Esophagus muscularis mucosa (tissue), 4 donors: ENCODE results near the gene ASB9. TPM values are rescaled to one million over a fixed set of nuclear protein-coding genes. Genes with fewer than 3 reads are reported as not detected.
"Not testable (repeated sequence)": the region's sequence is repeated elsewhere in the genome, so short reads cannot be mapped to it uniquely, and the experiment has no call there.

Source experiments
- DNase-seq: peaks from one replicate; pipeline ENCODE4 v3.0.0-alpha.2; 2017; ENCODE audit errors: extremely low spot score
- H3K27ac ChIP-seq, 4 donors: fragments of 200-600 bp; sonication (generic); replicated peaks in 1 of 4; 1 replicate in 3 of 4; 2 replicates in 1 of 4; pipeline ENCODE4 v1.5.1; 2016 to 2019; ENCODE audit warnings: mild to moderate bottlenecking in 1 of 4
- H3K27me3 ChIP-seq, 4 donors: fragments of 200-600 bp; sonication (generic); one replicate each; pipeline versions ENCODE4 v1.5.1 to v1.6.0; 2016 to 2019
- H3K36me3 ChIP-seq, 4 donors: fragments of 200-600 bp; sonication (generic); one replicate each; pipeline ENCODE4 v1.5.1; 2016 to 2019
- H3K4me1 ChIP-seq, 4 donors: fragments of 200-600 bp; sonication (generic); one replicate each; pipeline ENCODE4 v1.5.1; 2016 to 2019
- H3K4me3 ChIP-seq, 4 donors: fragments of 200-600 bp; sonication (generic); 1 replicate in 2 of 4; 2 replicates in 2 of 4; pipeline ENCODE4 v1.5.1; 2016 to 2019; ENCODE audit warnings: mild to moderate bottlenecking in 4 of 4, moderate library complexity in 1 of 4
- H3K9me3 ChIP-seq, 4 donors: fragments of 200-600 bp; sonication (generic); 1 replicate in 3 of 4; 2 replicates in 1 of 4; pipeline ENCODE4 v1.5.1; 2016 to 2019
- EP300 ChIP-seq: sonication (generic); formaldehyde crosslinking; IDR thresholded peaks from one replicate; pipeline ENCODE4 v1.6.1; 2017; ENCODE audit warnings: antibody characterized with exemption
- POLR2A ChIP-seq: fragments of 450-650 bp; IDR thresholded peaks from one replicate; pipeline ENCODE4 v1.6.1; 2017; ENCODE audit warnings: antibody characterized with exemption, moderate library complexity, mild to moderate bottlenecking, low read depth
- POLR2AphosphoS5 ChIP-seq, 2 donors: sonication (generic); formaldehyde crosslinking; IDR thresholded peaks; one replicate each; pipeline ENCODE4 v1.6.1; 2017; ENCODE audit warnings: antibody characterized with exemption in 2 of 2
- WGBS: methylation state at CpG from one replicate; pipeline ENCODE4 v1.1.5; 2018; 5-methylcytosine and 5-hydroxymethylcytosine counted together
- intact Hi-C: fragments of 100-400 bp; cut with DNase I; formaldehyde crosslinking; loops from one replicate; pipeline ENCODE4 v1.15.1; 2023
- total RNA-seq, 4 donors: library from RNA; depleted of rRNA; stranded (reverse); fragments of >200 nt; gene quantifications; one replicate each; pipeline versions ENCODE4 v1.1.0 to v1.2.1, GENCODE V29; 2016
- TF ChIP-seq, protein P1 (sequence below), 3 experiments: fragments of 200-600 bp in 2 of 3; fragments of 450-650 bp in 1 of 3; sonication (generic) in 2 of 3; IDR thresholded peaks; one replicate each; pipeline ENCODE4 v1.5.1; 2017 to 2019; ENCODE audit warnings: antibody characterized with exemption in 3 of 3, mild to moderate bottlenecking in 2 of 3, moderate library complexity in 1 of 3

The ASB9 gene
- total RNA-seq, 4 donors from 2014 or later, result 2.1 to 3.9 (median 2.6) TPM

GRCh38 chrX:15202454-15203177 lies 67.3 kb downstream of the ASB9 start:
- H3K4me1 ChIP-seq, result no peaks in the 10 kb centered on the region
- no peaks in the 10 kb centered on the region for H3K27me3 ChIP-seq
- H3K36me3 ChIP-seq, result no peaks in the 10 kb centered on the region
- no peak overlapping the region for H3K4me3 ChIP-seq
- TF ChIP-seq POLR2A (no peak), POLR2AphosphoS5 (IDR thresholded peaks at IDR 0.05) (no peak), EP300 (no peak)
- TF ChIP-seq, protein P1, sequence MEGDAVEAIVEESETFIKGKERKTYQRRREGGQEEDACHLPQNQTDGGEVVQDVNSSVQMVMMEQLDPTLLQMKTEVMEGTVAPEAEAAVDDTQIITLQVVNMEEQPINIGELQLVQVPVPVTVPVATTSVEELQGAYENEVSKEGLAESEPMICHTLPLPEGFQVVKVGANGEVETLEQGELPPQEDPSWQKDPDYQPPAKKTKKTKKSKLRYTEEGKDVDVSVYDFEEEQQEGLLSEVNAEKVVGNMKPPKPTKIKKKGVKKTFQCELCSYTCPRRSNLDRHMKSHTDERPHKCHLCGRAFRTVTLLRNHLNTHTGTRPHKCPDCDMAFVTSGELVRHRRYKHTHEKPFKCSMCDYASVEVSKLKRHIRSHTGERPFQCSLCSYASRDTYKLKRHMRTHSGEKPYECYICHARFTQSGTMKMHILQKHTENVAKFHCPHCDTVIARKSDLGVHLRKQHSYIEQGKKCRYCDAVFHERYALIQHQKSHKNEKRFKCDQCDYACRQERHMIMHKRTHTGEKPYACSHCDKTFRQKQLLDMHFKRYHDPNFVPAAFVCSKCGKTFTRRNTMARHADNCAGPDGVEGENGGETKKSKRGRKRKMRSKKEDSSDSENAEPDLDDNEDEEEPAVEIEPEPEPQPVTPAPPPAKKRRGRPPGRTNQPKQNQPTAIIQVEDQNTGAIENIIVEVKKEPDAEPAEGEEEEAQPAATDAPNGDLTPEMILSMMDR (IDR thresholded peaks at IDR 0.05), result no peak
- no peaks in the 10 kb centered on the region for H3K9me3 ChIP-seq
- WGBS, result 69% methylated on average over 2 of the region's 2 CpGs
- no peak for DNase-seq
- intact Hi-C loops, result no loop called here
- no peak overlapping the region for H3K27ac ChIP-seq

GRCh38 chrX:15200871-15201270 lies 69.0 kb downstream of the ASB9 start:
- TF ChIP-seq EP300 (no peak), POLR2AphosphoS5 (IDR thresholded peaks at IDR 0.05) (no peak), POLR2A (no peak)
- TF ChIP-seq, protein P1 (IDR thresholded peaks at IDR 0.05), result no peak
- H3K4me1 ChIP-seq, result no peaks in the 10 kb centered on the region
- 49% methylated on average over 2 of the region's 2 CpGs for WGBS
- no peak overlapping the region for H3K4me3 ChIP-seq
- intact Hi-C loops, result no loop called here
- no peaks in the 10 kb centered on the region for H3K27me3 ChIP-seq
- DNase-seq, result no peak
- no peak overlapping the region for H3K27ac ChIP-seq
- H3K36me3 ChIP-seq, result no peaks in the 10 kb centered on the region
- no peaks in the 10 kb centered on the region for H3K9me3 ChIP-seq

DNA sequence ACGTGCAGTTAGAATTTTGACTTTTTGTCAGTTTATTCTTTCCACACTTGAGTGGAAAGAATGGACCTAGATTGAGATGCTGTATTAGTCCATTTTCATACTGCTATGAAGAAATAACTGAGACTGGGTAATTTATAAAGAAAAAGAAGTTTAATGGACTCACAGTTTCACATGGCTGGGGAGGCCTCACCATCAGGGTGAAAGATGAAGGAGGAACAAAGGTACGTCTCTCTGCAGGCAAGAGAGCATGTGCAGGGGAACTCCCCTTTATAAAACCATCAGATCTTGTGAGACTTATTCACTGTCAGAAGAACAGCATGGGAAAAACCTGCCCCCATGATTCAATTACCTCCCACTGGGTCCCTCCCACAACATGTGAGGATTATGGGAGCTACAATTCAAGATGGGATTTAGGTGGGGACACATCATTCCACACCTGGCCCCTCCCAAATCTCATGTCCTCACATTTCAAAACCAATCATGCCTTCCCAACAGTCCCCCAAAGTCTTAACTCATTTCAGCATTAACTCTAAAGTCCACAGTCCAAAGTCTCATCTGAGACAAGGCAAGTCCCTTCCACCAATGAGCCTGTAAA lies 71.2 kb downstream of the ASB9 start:
- H3K36me3 ChIP-seq, H3K27me3 ChIP-seq, DNase-seq, H3K4me1 ChIP-seq, H3K27ac ChIP-seq, intact Hi-C loops, H3K4me3 ChIP-seq, H3K9me3 ChIP-seq: not testable (repeated sequence)
- WGBS, result 73% methylated on average over 2 of the region's 2 CpGs

GRCh38 chrX:15194146-15194545 lies 75.7 kb downstream of the ASB9 start:
- no peak overlapping the region for H3K27ac ChIP-seq
- intact Hi-C loops, result no loop called here
- WGBS, result 53% methylated on average over 3 of the region's 3 CpGs

More at GRCh38 chrX:15194146-15194545, 75.7 kb downstream of the ASB9 start:
- Histone ChIP-seq H3K27me3 (no peaks in the 10 kb centered on the region), H3K4me3 (no peak overlapping the region), H3K4me1 (no peaks in the 10 kb centered on the region), H3K9me3 (no peaks in the 10 kb centered on the region), H3K36me3 (no peaks in the 10 kb centered on the region)
- TF ChIP-seq POLR2A (no peak), EP300 (no peak)
- TF ChIP-seq, protein P1 (IDR thresholded peaks at IDR 0.05), result no peak
- DNase-seq, result no peak

Other genes with a start within 250 kb of the ASB9 start
- gene ASB11, start 45.6 kb upstream of the ASB9 start, total RNA-seq, result not detected
- 1 to 10 TPM; 3.2 to 6.6 (median 4.2) TPM for gene PIGA, start 65.4 kb upstream of the ASB9 start, total RNA-seq
- 1 to 10 TPM; 1.8 to 6.0 (median 3.7) TPM for gene VEGFD, start 114.3 kb upstream of the ASB9 start, total RNA-seq
- 10 to 100 TPM; 12.1 to 24.9 (median 19.3) TPM for gene PIR, start 223.2 kb upstream of the ASB9 start, total RNA-seq
- gene BMX, start 230.7 kb upstream of the ASB9 start, total RNA-seq, result 1 to 10 TPM; 2.0 to 2.9 (median 2.7) TPM